H1 (cell line): ENCODE results near the gene ENTR1. TPM values are rescaled to one million over a fixed set of nuclear protein-coding genes. Genes with fewer than 3 reads are reported as not detected.

Experiments used
- BACH1 ChIP-seq: IDR thresholded peaks from 2 replicates; pipeline ENCODE4 v1.6.1; 2012; ENCODE audit warnings: low read length, improper control_type of control experiment
- CEBPB ChIP-seq: IDR thresholded peaks from 2 replicates; pipeline ENCODE4 v1.6.1; 2012; ENCODE audit warnings: low read depth, low read length
- CHD7 ChIP-seq: fragments of 300-600 bp; sonication (generic); IDR thresholded peaks from 2 replicates; pipeline ENCODE4 v1.7.1; 2012; ENCODE audit warnings: low read length, moderate library complexity, mild to moderate bottlenecking, inconsistent platforms; ENCODE audit not compliant: insufficient replicate concordance
- EGR1 ChIP-seq: IDR thresholded peaks from 2 replicates; pipeline ENCODE4 v1.6.1; 2011; ENCODE audit warnings: low read depth, low read length, borderline replicate concordance
- EZH2 ChIP-seq: fragments of 200-600 bp; sonication (generic); IDR thresholded peaks from 2 replicates; pipeline ENCODE4 v1.7.1; 2012; ENCODE audit warnings: low read depth, mild to moderate bottlenecking, moderate library complexity, low read length, inconsistent platforms; ENCODE audit not compliant: severe bottlenecking
- GABPA ChIP-seq: IDR thresholded peaks from 2 replicates; pipeline ENCODE4 v1.6.1; 2011; ENCODE audit warnings: mild to moderate bottlenecking, low read length, moderate library complexity, borderline replicate concordance; ENCODE audit not compliant: insufficient read depth
- GTF2F1 ChIP-seq: IDR thresholded peaks from 2 replicates; pipeline ENCODE4 v1.6.1; 2012; ENCODE audit warnings: low read depth, low read length, improper control_type of control experiment, borderline replicate concordance
- HDAC6 ChIP-seq: IDR thresholded peaks from one replicate; pipeline ENCODE4 v1.7.1; 2012; ENCODE audit warnings: low read depth, mild to moderate bottlenecking, inconsistent platforms, low read length, moderate library complexity
- KDM4A ChIP-seq: IDR thresholded peaks from one replicate; pipeline ENCODE4 v1.7.1; 2012; ENCODE audit warnings: low read depth, mild to moderate bottlenecking, moderate library complexity, low read length, inconsistent platforms; ENCODE audit not compliant: severe bottlenecking
- MAFK ChIP-seq: IDR thresholded peaks from 2 replicates; pipeline ENCODE4 v1.6.1; 2012; ENCODE audit warnings: low read depth, mild to moderate bottlenecking, improper control_type of control experiment, low read length
- POU5F1 ChIP-seq: IDR thresholded peaks from 2 replicates; pipeline ENCODE4 v1.6.1; 2011; ENCODE audit warnings: low read depth, mild to moderate bottlenecking, low read length, moderate library complexity
- TBP ChIP-seq: IDR thresholded peaks from 2 replicates; pipeline ENCODE4 v1.6.1; 2011; ENCODE audit warnings: low read depth, low read length, improper control_type of control experiment
- polyA plus RNA-seq, 7 experiments: library from polyadenylated mRNA; depleted of rRNA in 3 of 7; stranded (reverse) in 5 of 7; unstranded in 2 of 7; fragments of >200 nt in 5 of 7; fragments of 200-250 nt in 2 of 7; gene quantifications; 1 replicate in 5 of 7; 2 replicates in 1 of 7; 4 replicates in 1 of 7; pipeline versions ENCODE4 v1.2.1 to v1.2.3, GENCODE V29; 2011 to 2013; ENCODE audit warnings: missing spikeins in 2 of 7, mixed read lengths in 2 of 7
- total RNA-seq: library from RNA; stranded (reverse); fragmentation: NEBNext Ultra II Directional; extraction: Animal tissue kit (Norgen Biotek cat#: 25700); gene quantifications from 2 replicates; pipeline ENCODE4 v1.2.1, GENCODE V29; 2021

Gene ENTR1
- total and polyA plus RNA-seq, 2 of the 8 experiments (the other 6 are each of a cell fraction or from before 2014, with no cell fraction given), result 65.2 to 102 TPM

- no peak for TF ChIP-seq CHD7
- no peak for TF ChIP-seq KDM4A
- no peak for TF ChIP-seq CEBPB
- no peak for TF ChIP-seq TBP
- TF ChIP-seq MAFK, result no peak
- TF ChIP-seq EZH2, result no peak
- no peak for TF ChIP-seq HDAC6
- TF ChIP-seq GTF2F1, result no peak
- no peak for TF ChIP-seq EGR1
- TF ChIP-seq GABPA, result no peak
- no peak for TF ChIP-seq POU5F1
- TF ChIP-seq BACH1, result no peak
- TF ChIP-seq, all 59 proteins: peak for 0
Measured at GRCh38 chr9:136421791-136422190, 11.4 kb upstream of the ENTR1 start (continued).
